CD14-positive monocyte (primary cell): ENCODE results near the gene HECW1. TPM values are rescaled to one million over a fixed set of nuclear protein-coding genes. Genes with fewer than 3 reads are reported as not detected.

Experiments used
- DNase-seq, 3 donors: peaks; one replicate each; pipeline ENCODE4 v3.0.0-alpha.2; 2011 to 2022
- H2AFZ ChIP-seq: 2 replicates; pipeline ENCODE4 v1.6.0; 2012; ENCODE audit warnings: mild to moderate bottlenecking, low read depth, low read length, inconsistent platforms; ENCODE audit not compliant: insufficient read depth, poor library complexity, severe bottlenecking
- H3K27ac ChIP-seq, 2 donors: 1 replicate in 1 of 2; 2 replicates in 1 of 2; pipeline ENCODE4 v1.5.1; 2012 to 2013; ENCODE audit warnings: low read length in 2 of 2, control low read depth in 1 of 2, inconsistent platforms in 1 of 2, low read depth in 1 of 2, mild to moderate bottlenecking in 1 of 2
- H3K27me3 ChIP-seq, 2 donors: one replicate each; pipeline versions ENCODE4 v1.6.0 to v1.6.1; 2011 to 2013; ENCODE audit warnings: low read length in 2 of 2; ENCODE audit not compliant: control insufficient read depth in 2 of 2, insufficient read depth in 2 of 2
- H3K36me3 ChIP-seq, 2 donors: replicated peaks in 1 of 2; 1 replicate in 1 of 2; 2 replicates in 1 of 2; pipeline versions ENCODE4 v1.5.1 to v1.6.1; 2012 to 2013; ENCODE audit warnings: low read length in 2 of 2, control low read depth in 1 of 2, inconsistent platforms in 1 of 2, mild to moderate bottlenecking in 1 of 2; ENCODE audit not compliant: insufficient read depth in 2 of 2, control insufficient read depth in 1 of 2
- H3K4me1 ChIP-seq, 2 donors: 1 replicate in 1 of 2; 2 replicates in 1 of 2; pipeline versions ENCODE4 v1.5.1 to v1.6.1; 2012 to 2013; ENCODE audit warnings: low read length in 2 of 2, control low read depth in 1 of 2, inconsistent platforms in 1 of 2, mild to moderate bottlenecking in 1 of 2, moderate library complexity in 1 of 2; ENCODE audit not compliant: insufficient read depth in 2 of 2, control insufficient read depth in 1 of 2
- H3K4me2 ChIP-seq: replicated peaks from 2 replicates; pipeline ENCODE3; 2012; ENCODE audit warnings: low read length, moderate library complexity, mild to moderate bottlenecking; ENCODE audit not compliant: poor library complexity, severe bottlenecking; ENCODE audit errors: extremely low read depth
- H3K4me3 ChIP-seq, 3 experiments: fragments of 200-600 bp in 1 of 3; sonication (generic) in 1 of 3; replicated peaks in 1 of 3; 1 replicate in 2 of 3; 2 replicates in 1 of 3; pipeline ENCODE4 v1.5.1; 2011 to 2013; ENCODE audit warnings: low read length in 3 of 3, mild to moderate bottlenecking in 3 of 3, control low read depth in 2 of 3, low read depth in 2 of 3, inconsistent platforms in 1 of 3, moderate library complexity in 1 of 3
- H3K79me2 ChIP-seq: 2 replicates; pipeline ENCODE4 v1.6.0; 2012; ENCODE audit warnings: mild to moderate bottlenecking, control low read depth, inconsistent platforms, low read length, moderate library complexity; ENCODE audit not compliant: insufficient read depth
- H3K9ac ChIP-seq: 2 replicates; pipeline ENCODE4 v1.6.0; 2017; ENCODE audit warnings: low read length, mild to moderate bottlenecking; ENCODE audit not compliant: insufficient read depth, poor library complexity, severe bottlenecking
- H3K9me3 ChIP-seq, 2 donors: replicated peaks in 1 of 2; 1 replicate in 1 of 2; 2 replicates in 1 of 2; pipeline versions ENCODE4 v1.5.1 to v1.6.1; 2012 to 2013; ENCODE audit warnings: low read length in 2 of 2, control low read depth in 1 of 2; ENCODE audit not compliant: control insufficient read depth in 1 of 2, insufficient read depth in 1 of 2
- H4K20me1 ChIP-seq: 2 replicates; pipeline ENCODE4 v1.6.0; 2012; ENCODE audit warnings: mild to moderate bottlenecking, low read length, control low read depth, moderate library complexity; ENCODE audit not compliant: insufficient read depth
- H3K27ac Mint-ChIP-seq, 7 donors: one replicate each; pipeline ENCODE4 v1.8.0; 2020; ENCODE audit warnings: mild to moderate bottlenecking in 7 of 7, mixed read lengths in 7 of 7, moderate library complexity in 6 of 7, inconsistent platforms in 2 of 7
- H3K27me3 Mint-ChIP-seq, 3 donors: one replicate each; pipeline ENCODE4 v1.8.0; 2021 to 2022; ENCODE audit warnings: low read depth in 3 of 3, mild to moderate bottlenecking in 3 of 3, mixed read lengths in 3 of 3, moderate library complexity in 3 of 3, inconsistent platforms in 1 of 3
- H3K36me3 Mint-ChIP-seq, 2 donors: one replicate each; pipeline ENCODE4 v1.8.0; 2020; ENCODE audit warnings: mixed read lengths in 2 of 2, inconsistent platforms in 1 of 2, mild to moderate bottlenecking in 1 of 2
- H3K4me1 Mint-ChIP-seq: one replicate; pipeline ENCODE4 v1.8.0; 2020; ENCODE audit warnings: mild to moderate bottlenecking, mixed read lengths
- H3K4me3 Mint-ChIP-seq, 2 donors: one replicate each; pipeline ENCODE4 v1.8.0; 2020; ENCODE audit warnings: mild to moderate bottlenecking in 2 of 2, mixed read lengths in 2 of 2, moderate library complexity in 1 of 2
- H3K9me3 Mint-ChIP-seq, 7 donors: one replicate each; pipeline ENCODE4 v1.8.0; 2020 to 2022; ENCODE audit warnings: mixed read lengths in 7 of 7, mild to moderate bottlenecking in 6 of 7, moderate library complexity in 6 of 7, inconsistent platforms in 2 of 7
- WGBS: methylation state at CpG from one replicate; pipeline ENCODE4 v1.1.5; 2013; ENCODE audit warnings: missing lambda C conversion rate; ENCODE audit not compliant: insufficient coverage; 5-methylcytosine and 5-hydroxymethylcytosine counted together
- intact Hi-C, 2 donors: fragments of 100-400 bp; cut with micrococcal nuclease; formaldehyde crosslinking; loops; one replicate each; pipeline versions ENCODE4 v1.15.0 to v1.15.1; 2023
- polyA plus RNA-seq, 3 donors: library from polyadenylated mRNA; depleted of rRNA in 1 of 3; unstranded in 2 of 3; stranded (reverse) in 1 of 3; fragments of 300-500 nt in 2 of 3; fragments of >200 nt in 1 of 3; fragmentation: Illumina TruSeq in 2 of 3; gene quantifications; 1 replicate in 2 of 3; 2 replicates in 1 of 3; pipeline ENCODE4 v1.2.3, GENCODE V29; 2012 to 2021
- TF ChIP-seq, protein P1 (sequence below): fragments of 200-600 bp; IDR thresholded peaks from one replicate; pipeline ENCODE4 v1.8.0; 2022; ENCODE audit warnings: antibody characterized with exemption, mild to moderate bottlenecking

HECW1 gene
- polyA plus RNA-seq, 3 donors, result not detected

GRCh38 chr7:43212921-43213320 lies 100.5 kb downstream of the HECW1 start:
- Histone ChIP-seq H3K4me2 (no peak overlapping the region), H3K27ac (no peak overlapping the region), H3K4me3 (no peak overlapping the region), H3K4me1 (no peaks in the 10 kb centered on the region), H3K79me2 (no peaks in the 10 kb centered on the region), H3K9ac (no peak overlapping the region), H3K36me3 (no peaks in the 10 kb centered on the region), H3K9me3 (no peaks in the 10 kb centered on the region), H3K27me3 (no peaks in the 10 kb centered on the region), H2AFZ (no peak overlapping the region), H4K20me1 (no peaks in the 10 kb centered on the region)
- no peak for DNase-seq
- Mint-ChIP-seq H3K27me3 (peaks cover 7 to 13% (median 10%) of the 10 kb centered on the region in 3 donors), H3K9me3 (peaks cover 0 to 7% (median 0%) of the 10 kb centered on the region in 7 donors), H3K27ac (no peak overlapping the region), H3K4me3 (no peak overlapping the region), H3K36me3 (no peaks in the 10 kb centered on the region), H3K4me1 (no peaks in the 10 kb centered on the region)
- no CpG with 5 or more reads among the region's 3 CpGs for WGBS
- intact Hi-C loops, result no loop called here
- TF ChIP-seq, protein P1, sequence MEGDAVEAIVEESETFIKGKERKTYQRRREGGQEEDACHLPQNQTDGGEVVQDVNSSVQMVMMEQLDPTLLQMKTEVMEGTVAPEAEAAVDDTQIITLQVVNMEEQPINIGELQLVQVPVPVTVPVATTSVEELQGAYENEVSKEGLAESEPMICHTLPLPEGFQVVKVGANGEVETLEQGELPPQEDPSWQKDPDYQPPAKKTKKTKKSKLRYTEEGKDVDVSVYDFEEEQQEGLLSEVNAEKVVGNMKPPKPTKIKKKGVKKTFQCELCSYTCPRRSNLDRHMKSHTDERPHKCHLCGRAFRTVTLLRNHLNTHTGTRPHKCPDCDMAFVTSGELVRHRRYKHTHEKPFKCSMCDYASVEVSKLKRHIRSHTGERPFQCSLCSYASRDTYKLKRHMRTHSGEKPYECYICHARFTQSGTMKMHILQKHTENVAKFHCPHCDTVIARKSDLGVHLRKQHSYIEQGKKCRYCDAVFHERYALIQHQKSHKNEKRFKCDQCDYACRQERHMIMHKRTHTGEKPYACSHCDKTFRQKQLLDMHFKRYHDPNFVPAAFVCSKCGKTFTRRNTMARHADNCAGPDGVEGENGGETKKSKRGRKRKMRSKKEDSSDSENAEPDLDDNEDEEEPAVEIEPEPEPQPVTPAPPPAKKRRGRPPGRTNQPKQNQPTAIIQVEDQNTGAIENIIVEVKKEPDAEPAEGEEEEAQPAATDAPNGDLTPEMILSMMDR, result no peak

DNA sequence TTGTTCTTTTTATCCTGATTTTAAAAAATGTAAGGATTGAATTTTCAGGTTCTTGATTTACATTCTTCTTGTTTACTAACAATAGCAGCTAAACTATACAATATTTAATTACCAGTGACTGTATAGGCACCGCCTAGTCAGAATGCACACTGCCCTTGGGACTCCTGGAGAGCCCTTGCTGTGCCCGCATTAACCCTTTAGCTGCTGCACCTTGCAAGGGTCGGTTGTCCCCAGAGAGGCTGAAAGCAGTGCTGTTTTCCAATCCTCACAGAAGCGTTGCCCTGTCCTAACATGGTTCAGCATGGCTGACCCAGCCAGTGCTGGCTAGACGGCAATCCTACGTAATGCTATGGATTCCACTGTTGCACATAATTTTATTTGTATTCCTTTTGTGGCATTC lies 102.6 kb downstream of the HECW1 start:
- Mint-ChIP-seq H3K27ac (no peak overlapping the region), H3K27me3 (peaks cover 5 to 10% (median 5%) of the 10 kb centered on the region in 3 donors), H3K4me3 (no peak overlapping the region), H3K36me3 (no peaks in the 10 kb centered on the region), H3K4me1 (no peaks in the 10 kb centered on the region), H3K9me3 (peaks cover 0 to 7% (median 0%) of the 10 kb centered on the region in 7 donors)
- Histone ChIP-seq H3K9me3 (no peaks in the 10 kb centered on the region), H3K27me3 (no peaks in the 10 kb centered on the region), H2AFZ (no peak overlapping the region), H4K20me1 (no peaks in the 10 kb centered on the region), H3K4me3 (no peak overlapping the region), H3K9ac (no peak overlapping the region), H3K27ac (no peak overlapping the region), H3K4me1 (no peaks in the 10 kb centered on the region), H3K79me2 (no peaks in the 10 kb centered on the region), H3K4me2 (no peak overlapping the region), H3K36me3 (no peaks in the 10 kb centered on the region)
- TF ChIP-seq, protein P1, result no peak
- intact Hi-C loops, result no loop called here
- WGBS, result 76% methylated on average over 6 of the region's 6 CpGs
- DNase-seq, result no peak
